ENCODE data around the gene TLE5. TPM values are rescaled to one million over a fixed set of nuclear protein-coding genes. Genes with fewer than 3 reads are reported as not detected.
A peak's percentile ranks its signal among the peaks of the same experiment; 100 is the strongest.

TLE5 gene
- polyA plus RNA-seq, 1 donor (not counting 4 experiments of a cell fraction or from before 2014, with no cell fraction given) = 249 TPM

GRCh38 chr19:3029065-3029923 lies 33.0 kb downstream of the TLE5 start, which contains the start of gene TLE2:
TSS of gene TLE2 (minus strand) at chr19:3029280. CDS start at chr19:3028904, 376 bp downstream.
- H3K4me1 ChIP-seq (ENCODE audit: control insufficient read depth, extremely low read depth, insufficient read depth, low read length) = no peaks in the 10 kb centered on the region
- dilution Hi-C loops (cut with MboI; ENCODE audit: extremely low pct_ligation_motif_present, low sequenced_read_pairs) = no loop called here
- peak within 1 kb of the TSS in 2 of 3 experiments; percentile 17 to 40 for H3K4me3 ChIP-seq (ENCODE audit: control insufficient read depth in 2 of 3, extremely low read depth in 1 of 3, insufficient read depth in 2 of 3, low read depth in 1 of 3, low read length in 3 of 3)
- H4K20me1 ChIP-seq (ENCODE audit: control insufficient read depth, extremely low read depth, insufficient read depth, low read length) = no peaks in the 10 kb centered on the region
- H2AFZ ChIP-seq (ENCODE audit: control insufficient read depth, low read length) = no peak within 1 kb of the TSS
- no peaks in the 10 kb centered on the region for H3K9me3 ChIP-seq (ENCODE audit: control insufficient read depth, low read depth, low read length)
- FAIRE-seq (no peak), DNase-seq (ENCODE audit: low read depth, low spot score) (no peak)
- no peak within 1 kb of the TSS for H3K9ac ChIP-seq (ENCODE audit: control insufficient read depth, extremely low read depth, insufficient read depth, low read length)
- no peak for TF ChIP-seq CTCF (optimal IDR thresholded peaks at IDR 0.05 in 1 of 3, IDR thresholded peaks at IDR 0.05 in 1 of 3, conservative IDR thresholded peaks at IDR 0.05 in 1 of 3; ENCODE audit: extremely low read depth in 1 of 3, insufficient read depth in 2 of 3, low read length in 3 of 3)
- peak; percentile 59 for TF ChIP-seq EZH2 (IDR thresholded peaks at IDR 0.05; ENCODE audit: low read length)
- peak within 1 kb of the TSS; percentile 27 for H3K4me2 ChIP-seq (ENCODE audit: control insufficient read depth, extremely low read depth, insufficient read depth, low read depth, low read length)
- H3K79me2 ChIP-seq (ENCODE audit: control insufficient read depth, insufficient read depth, low read length) = no peaks in the 10 kb centered on the region
- peaks cover 25% of the 10 kb centered on the region for H3K27me3 ChIP-seq (ENCODE audit: control insufficient read depth, extremely low read depth, insufficient read depth, low read length)
- no peaks in the 10 kb centered on the region for H3K9me1 ChIP-seq (ENCODE audit: control insufficient read depth, extremely low read depth, insufficient read depth, low read length)
- H3K27ac ChIP-seq (ENCODE audit: control insufficient read depth, insufficient read depth, low read length) = no peak within 1 kb of the TSS
- H3K36me3 ChIP-seq (ENCODE audit: control insufficient read depth in 2 of 2, extremely low read depth in 1 of 2, insufficient read depth in 2 of 2, low read length in 2 of 2) = no peaks in the 10 kb centered on the region

- no peak for FAIRE-seq
- H3K27ac ChIP-seq (ENCODE audit: control insufficient read depth, insufficient read depth, low read length) = no peak overlapping the region
- H4K20me1 ChIP-seq (ENCODE audit: control insufficient read depth, extremely low read depth, insufficient read depth, low read length) = no peaks in the 10 kb centered on the region
- no peaks in the 10 kb centered on the region for H3K9me1 ChIP-seq (ENCODE audit: control insufficient read depth, extremely low read depth, insufficient read depth, low read length)
- H3K9me3 ChIP-seq (ENCODE audit: control insufficient read depth, low read depth, low read length) = no peaks in the 10 kb centered on the region
- dilution Hi-C loops (cut with MboI; ENCODE audit: extremely low pct_ligation_motif_present, low sequenced_read_pairs) = no loop called here
- TF ChIP-seq CTCF (optimal IDR thresholded peaks at IDR 0.05 in 1 of 3, IDR thresholded peaks at IDR 0.05 in 1 of 3, conservative IDR thresholded peaks at IDR 0.05 in 1 of 3; ENCODE audit: extremely low read depth in 1 of 3, insufficient read depth in 2 of 3, low read length in 3 of 3) (no peak), EZH2 (IDR thresholded peaks at IDR 0.05; ENCODE audit: low read length) (peak; percentile 14)
- H3K4me3 ChIP-seq (ENCODE audit: control insufficient read depth in 2 of 3, extremely low read depth in 1 of 3, insufficient read depth in 2 of 3, low read depth in 1 of 3, low read length in 3 of 3) = peak overlapping the region in 2 of 3 experiments; percentile 17 to 40
- no peak for DNase-seq (ENCODE audit: low read depth, low spot score)
- no peaks in the 10 kb centered on the region for H3K4me1 ChIP-seq (ENCODE audit: control insufficient read depth, extremely low read depth, insufficient read depth, low read length)
- H3K9ac ChIP-seq (ENCODE audit: control insufficient read depth, extremely low read depth, insufficient read depth, low read length) = no peak overlapping the region
- no peak overlapping the region for H2AFZ ChIP-seq (ENCODE audit: control insufficient read depth, low read length)
- peak overlapping the region; percentile 27 for H3K4me2 ChIP-seq (ENCODE audit: control insufficient read depth, extremely low read depth, insufficient read depth, low read depth, low read length)
- no peaks in the 10 kb centered on the region for H3K36me3 ChIP-seq (ENCODE audit: control insufficient read depth in 2 of 2, extremely low read depth in 1 of 2, insufficient read depth in 2 of 2, low read length in 2 of 2)
- H3K79me2 ChIP-seq (ENCODE audit: control insufficient read depth, insufficient read depth, low read length) = no peaks in the 10 kb centered on the region
- H3K27me3 ChIP-seq (ENCODE audit: control insufficient read depth, extremely low read depth, insufficient read depth, low read length) = peaks cover 25% of the 10 kb centered on the region
Observed at GRCh38 chr19:3028305-3029064, 33.8 kb downstream of the TLE5 start.

Measured in keratinocyte (primary cell).